ENCODE measurements around the gene WNT6. TPM values are rescaled to one million over a fixed set of nuclear protein-coding genes. Genes with fewer than 3 reads are reported as not detected.
A peak's percentile ranks its signal among the peaks of the same experiment; 100 is the strongest.

The WNT6 gene
- total RNA-seq, 2 donors from 2014 or later, result not detected

GRCh38 chr2:218875692-218876246 lies 16.2 kb downstream of the WNT6 start:
- Histone ChIP-seq H3K4me3 (ENCODE audit: low read length) (no peak overlapping the region), H3K27me3 (ENCODE audit: control insufficient read depth, insufficient read depth, low read length, poor library complexity, severe bottlenecking) (peaks cover 98% of the 10 kb centered on the region), H3K4me1 (ENCODE audit: control insufficient read depth, insufficient read depth, low read length) (no peaks in the 10 kb centered on the region), H3K27ac (ENCODE audit: low read depth, low read length) (no peak overlapping the region), H3K9me3 (ENCODE audit: control insufficient read depth, low read length) (peaks cover 10% of the 10 kb centered on the region), H3K9ac (ENCODE audit: extremely low read depth, low read length, poor library complexity, severe bottlenecking) (no peak overlapping the region), H3K36me3 (ENCODE audit: control insufficient read depth, insufficient read depth, low read length) (no peaks in the 10 kb centered on the region)
- Mint-ChIP-seq H3K36me3 (ENCODE audit: low read depth) (no peaks in the 10 kb centered on the region), H3K27ac (no peak overlapping the region), H3K27me3 (ENCODE audit: insufficient read depth) (peaks cover 97% of the 10 kb centered on the region), H3K9me3 (peaks cover 3% of the 10 kb centered on the region), H3K4me1 (peaks cover 9% of the 10 kb centered on the region), H3K4me3 (no peak overlapping the region)
- DNase-seq, result no peak
- 37 to 52% methylated on average over 2 of the region's 2 CpGs for WGBS, 2 experiments (ENCODE audit: insufficient coverage in 1 of 2, insufficient read length in 1 of 2)
- no peak for TF ChIP-seq CTCF (conservative IDR thresholded peaks at IDR 0.05)

GRCh38 chr2:218876562-218877219 lies 17.1 kb downstream of the WNT6 start:
- H3K36me3 Mint-ChIP-seq (ENCODE audit: low read depth), result no peaks in the 10 kb centered on the region

GRCh38 chr2:218877331-218877730 lies 17.7 kb downstream of the WNT6 start:
- Mint-ChIP-seq H3K36me3 (ENCODE audit: low read depth) (no peaks in the 10 kb centered on the region), H3K9me3 (peaks cover 3% of the 10 kb centered on the region), H3K27ac (no peak overlapping the region), H3K27me3 (ENCODE audit: insufficient read depth) (peaks cover 98% of the 10 kb centered on the region), H3K4me3 (no peak overlapping the region), H3K4me1 (peaks cover 11% of the 10 kb centered on the region)
- Histone ChIP-seq H3K36me3 (ENCODE audit: control insufficient read depth, insufficient read depth, low read length) (no peaks in the 10 kb centered on the region), H3K27me3 (ENCODE audit: control insufficient read depth, insufficient read depth, low read length, poor library complexity, severe bottlenecking) (peaks cover 98% of the 10 kb centered on the region), H3K4me1 (ENCODE audit: control insufficient read depth, insufficient read depth, low read length) (no peaks in the 10 kb centered on the region), H3K4me3 (ENCODE audit: low read length) (no peak overlapping the region), H3K9ac (ENCODE audit: extremely low read depth, low read length, poor library complexity, severe bottlenecking) (no peak overlapping the region), H3K9me3 (ENCODE audit: control insufficient read depth, low read length) (peaks cover 10% of the 10 kb centered on the region), H3K27ac (ENCODE audit: low read depth, low read length) (no peak overlapping the region)
- whole genome bisulfite sequencing, 2 experiments (ENCODE audit: insufficient coverage in 1 of 2, insufficient read length in 1 of 2), result 67 to 81% methylated on average over 1 to 6 of the region's 6 CpGs
- DNase-seq, result peak; percentile 41
- no peak for TF ChIP-seq CTCF (conservative IDR thresholded peaks at IDR 0.05)

More at GRCh38 chr2:218876562-218877219, 17.1 kb downstream of the WNT6 start:
- 0 to 2% methylated on average over 1 to 3 of the region's 3 CpGs for WGBS, 2 experiments (ENCODE audit: insufficient coverage in 1 of 2, insufficient read length in 1 of 2)
- Histone ChIP-seq H3K4me3 (ENCODE audit: low read length) (no peak overlapping the region), H3K9me3 (ENCODE audit: control insufficient read depth, low read length) (peaks cover 10% of the 10 kb centered on the region), H3K27me3 (ENCODE audit: control insufficient read depth, insufficient read depth, low read length, poor library complexity, severe bottlenecking) (peaks cover 98% of the 10 kb centered on the region), H3K9ac (ENCODE audit: extremely low read depth, low read length, poor library complexity, severe bottlenecking) (no peak overlapping the region), H3K27ac (ENCODE audit: low read depth, low read length) (no peak overlapping the region), H3K4me1 (ENCODE audit: control insufficient read depth, insufficient read depth, low read length) (no peaks in the 10 kb centered on the region), H3K36me3 (ENCODE audit: control insufficient read depth, insufficient read depth, low read length) (no peaks in the 10 kb centered on the region)
- peak; percentile 96 for DNase-seq
- H3K4me3 Mint-ChIP-seq, result no peak overlapping the region
- H3K9me3 Mint-ChIP-seq, result peaks cover 3% of the 10 kb centered on the region
- no peak overlapping the region for H3K27ac Mint-ChIP-seq
- H3K27me3 Mint-ChIP-seq (ENCODE audit: insufficient read depth), result peaks cover 98% of the 10 kb centered on the region
- TF ChIP-seq CTCF (conservative IDR thresholded peaks at IDR 0.05), result peak; percentile 90
- peaks cover 11% of the 10 kb centered on the region for H3K4me1 Mint-ChIP-seq

Measured in endodermal cell (in vitro differentiated cells).